PC-9 (cell line): ENCODE measurements around the gene CACNA1D.

Experiments
- EZH2 ChIP-seq: fragments of 200-600 bp; sonication (generic); IDR thresholded peaks from 2 replicates; pipeline ENCODE4 v1.8.0; 2017; ENCODE audit warnings: antibody characterized with exemption, low read depth
- TF ChIP-seq, protein P1 (sequence below): fragments of 200-600 bp; sonication (generic); conservative IDR thresholded peaks from 2 replicates; pipeline ENCODE4 v1.6.1; 2017; ENCODE audit warnings: mixed run types, antibody characterized with exemption, mild to moderate bottlenecking, moderate library complexity

DNA sequence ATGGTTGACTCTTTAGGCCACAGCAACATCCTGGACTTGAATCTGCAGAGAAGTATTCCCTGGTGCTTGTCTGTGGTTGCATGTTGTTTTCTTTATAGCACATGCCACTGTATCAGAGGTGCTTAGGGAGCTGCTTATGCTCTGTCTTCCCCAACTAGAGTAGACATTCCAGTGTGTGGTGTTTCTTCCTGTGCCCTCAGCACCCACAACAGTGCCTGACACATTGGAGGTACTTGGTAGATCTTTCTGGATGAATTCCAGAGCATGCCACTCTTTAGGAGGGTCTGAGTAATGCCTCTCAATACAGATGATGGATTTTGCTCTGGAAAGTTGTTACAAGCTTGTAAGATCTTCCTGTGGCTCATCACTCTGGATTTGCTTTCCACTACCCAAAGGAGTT is 234.2 kb downstream of the CACNA1D start:
- TF ChIP-seq, protein P1, sequence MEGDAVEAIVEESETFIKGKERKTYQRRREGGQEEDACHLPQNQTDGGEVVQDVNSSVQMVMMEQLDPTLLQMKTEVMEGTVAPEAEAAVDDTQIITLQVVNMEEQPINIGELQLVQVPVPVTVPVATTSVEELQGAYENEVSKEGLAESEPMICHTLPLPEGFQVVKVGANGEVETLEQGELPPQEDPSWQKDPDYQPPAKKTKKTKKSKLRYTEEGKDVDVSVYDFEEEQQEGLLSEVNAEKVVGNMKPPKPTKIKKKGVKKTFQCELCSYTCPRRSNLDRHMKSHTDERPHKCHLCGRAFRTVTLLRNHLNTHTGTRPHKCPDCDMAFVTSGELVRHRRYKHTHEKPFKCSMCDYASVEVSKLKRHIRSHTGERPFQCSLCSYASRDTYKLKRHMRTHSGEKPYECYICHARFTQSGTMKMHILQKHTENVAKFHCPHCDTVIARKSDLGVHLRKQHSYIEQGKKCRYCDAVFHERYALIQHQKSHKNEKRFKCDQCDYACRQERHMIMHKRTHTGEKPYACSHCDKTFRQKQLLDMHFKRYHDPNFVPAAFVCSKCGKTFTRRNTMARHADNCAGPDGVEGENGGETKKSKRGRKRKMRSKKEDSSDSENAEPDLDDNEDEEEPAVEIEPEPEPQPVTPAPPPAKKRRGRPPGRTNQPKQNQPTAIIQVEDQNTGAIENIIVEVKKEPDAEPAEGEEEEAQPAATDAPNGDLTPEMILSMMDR, result no peak
- no peak for TF ChIP-seq EZH2
